Mesenchymal stem cell (in vitro differentiated cells and primary cell): ENCODE data around the gene DDX42.

Source experiments
- DNase-seq: peaks from one replicate; pipeline ENCODE4 v3.0.0-alpha.2; 2013
- H2AFZ ChIP-seq: one replicate; pipeline ENCODE4 v1.6.1; 2013; ENCODE audit warnings: low read depth, mild to moderate bottlenecking, control low read depth, inconsistent platforms, low read length, moderate library complexity
- H2AK5ac ChIP-seq: 2 replicates; pipeline ENCODE4 v1.6.1; 2013; ENCODE audit warnings: low read length, moderate library complexity, mild to moderate bottlenecking, inconsistent platforms; ENCODE audit not compliant: severe bottlenecking
- H2BK120ac ChIP-seq: one replicate; pipeline ENCODE4 v1.6.1; 2013; ENCODE audit warnings: low read depth, mild to moderate bottlenecking, inconsistent platforms, low read length, moderate library complexity
- H2BK12ac ChIP-seq, 2 experiments: one replicate each; pipeline ENCODE4 v1.6.1; 2013; ENCODE audit warnings: inconsistent platforms in 2 of 2, low read length in 2 of 2, mild to moderate bottlenecking in 2 of 2, moderate library complexity in 2 of 2, control low read depth in 1 of 2
- H2BK15ac ChIP-seq: one replicate; pipeline ENCODE4 v1.6.1; 2013; ENCODE audit warnings: mild to moderate bottlenecking, low read depth, inconsistent platforms; ENCODE audit not compliant: poor library complexity, severe bottlenecking
- H2BK5ac ChIP-seq: 2 replicates; pipeline ENCODE4 v1.6.1; 2013; ENCODE audit warnings: low read depth, mild to moderate bottlenecking, low read length, control low read depth, inconsistent platforms; ENCODE audit not compliant: poor library complexity, severe bottlenecking
- H3K14ac ChIP-seq, 2 experiments: one replicate each; pipeline ENCODE4 v1.6.1; 2013; ENCODE audit warnings: inconsistent platforms in 2 of 2, low read length in 2 of 2, control low read depth in 1 of 2, mild to moderate bottlenecking in 1 of 2, moderate library complexity in 1 of 2
- H3K18ac ChIP-seq, 2 experiments: one replicate each; pipeline ENCODE4 v1.6.1; 2013; ENCODE audit warnings: inconsistent platforms in 2 of 2, low read length in 2 of 2, control low read depth in 1 of 2, low read depth in 1 of 2, mild to moderate bottlenecking in 1 of 2
- H3K23ac ChIP-seq, 2 experiments: one replicate each; pipeline ENCODE4 v1.6.1; 2013; ENCODE audit warnings: inconsistent platforms in 2 of 2, low read length in 2 of 2, mild to moderate bottlenecking in 2 of 2, moderate library complexity in 2 of 2, control low read depth in 1 of 2
- H3K27ac ChIP-seq: 2 replicates; pipeline ENCODE4 v1.5.1; 2013; ENCODE audit warnings: mild to moderate bottlenecking, moderate library complexity, low read length, control low read depth, inconsistent platforms; ENCODE audit not compliant: poor library complexity, severe bottlenecking
- H3K27me3 ChIP-seq, 2 experiments: 2 replicates each; pipeline versions ENCODE4 v1.6.1 to v1.7.0; 2013; ENCODE audit warnings: low read length in 2 of 2, mild to moderate bottlenecking in 2 of 2, moderate library complexity in 2 of 2, control low read depth in 1 of 2, inconsistent platforms in 1 of 2; ENCODE audit not compliant: control insufficient read depth in 1 of 2, insufficient read depth in 1 of 2
- H3K36me3 ChIP-seq, 2 experiments: 2 replicates each; pipeline versions ENCODE4 v1.6.1 to v1.7.0; 2013; ENCODE audit warnings: low read length in 2 of 2, control low read depth in 1 of 2, inconsistent platforms in 1 of 2, low read depth in 1 of 2, mild to moderate bottlenecking in 1 of 2; ENCODE audit not compliant: insufficient read depth in 2 of 2, control insufficient read depth in 1 of 2
- H3K4ac ChIP-seq, 2 experiments: one replicate each; pipeline ENCODE4 v1.6.1; 2013; ENCODE audit warnings: inconsistent platforms in 2 of 2, low read length in 2 of 2, mild to moderate bottlenecking in 2 of 2, moderate library complexity in 2 of 2, control low read depth in 1 of 2, low read depth in 1 of 2
- H3K4me1 ChIP-seq: 2 replicates; pipeline ENCODE4 v1.6.1; 2013; ENCODE audit warnings: low read depth, low read length, control low read depth; ENCODE audit not compliant: control insufficient read depth, insufficient read depth
- H3K4me2 ChIP-seq: 2 replicates; pipeline ENCODE4 v1.6.1; 2013; ENCODE audit warnings: low read length, mild to moderate bottlenecking, inconsistent platforms; ENCODE audit not compliant: poor library complexity, severe bottlenecking
- H3K4me3 ChIP-seq, 2 experiments: 2 replicates each; pipeline versions ENCODE4 v1.5.1 to v1.7.0; 2013; ENCODE audit warnings: low read length in 2 of 2, mild to moderate bottlenecking in 2 of 2, control low read depth in 1 of 2, low read depth in 1 of 2; ENCODE audit not compliant: insufficient read depth in 1 of 2
- H3K79me1 ChIP-seq: replicated peaks from 2 replicates; pipeline ENCODE4 v1.6.1; 2013; ENCODE audit warnings: mild to moderate bottlenecking, control low read depth, low read length, inconsistent platforms; ENCODE audit not compliant: poor library complexity, severe bottlenecking
- H3K9ac ChIP-seq: 2 replicates; pipeline ENCODE4 v1.7.0; 2013; ENCODE audit warnings: mild to moderate bottlenecking, low read length, moderate library complexity
- H3K9me3 ChIP-seq: 2 replicates; pipeline ENCODE4 v1.7.0; 2013; ENCODE audit warnings: mild to moderate bottlenecking, low read length; ENCODE audit not compliant: control insufficient read depth
- H4K8ac ChIP-seq: one replicate; pipeline ENCODE4 v1.6.1; 2013; ENCODE audit warnings: inconsistent platforms, mild to moderate bottlenecking, low read length, moderate library complexity
- H4K91ac ChIP-seq: one replicate; pipeline ENCODE4 v1.6.1; 2013; ENCODE audit warnings: mild to moderate bottlenecking, low read length, inconsistent platforms
- whole genome bisulfite sequencing: methylation state at CpG from one replicate; pipeline ENCODE4 v1.1.7; 2013; ENCODE audit warnings: mixed read lengths; 5-methylcytosine and 5-hydroxymethylcytosine counted together

The DDX42 gene

DNA sequence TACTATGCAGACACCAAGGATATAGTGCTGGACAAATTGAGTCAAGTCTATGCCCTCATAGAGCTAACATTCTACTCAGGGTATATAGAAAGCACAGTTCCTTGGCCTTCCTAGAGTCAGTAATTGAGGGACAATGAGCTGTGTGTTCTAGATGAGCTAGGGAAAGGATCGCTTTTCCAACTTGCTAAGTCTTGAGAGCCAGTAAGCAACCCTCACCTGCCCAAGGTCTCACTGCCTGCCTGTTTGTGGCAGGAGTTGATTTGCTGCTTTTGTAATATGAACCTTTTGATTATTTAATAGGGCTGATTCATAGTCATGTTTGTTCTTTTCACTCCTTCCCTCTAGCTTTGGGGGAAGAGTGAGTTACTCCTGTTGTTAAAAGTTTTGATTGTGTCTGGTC lies 6.5 kb downstream of the DDX42 start:
- Histone ChIP-seq H2BK15ac (no peak overlapping the region), H3K4me2 (no peak overlapping the region), H2BK5ac (no peak overlapping the region), H3K9me3 (no peaks in the 10 kb centered on the region), H3K4ac (no peak overlapping the region), H2BK12ac (no peak overlapping the region), H2BK120ac (no peak overlapping the region), H2AK5ac (no peak overlapping the region), H2AFZ (no peak overlapping the region), H3K27ac (no peak overlapping the region), H3K23ac (no peak overlapping the region), H3K4me1 (peaks cover 11% of the 10 kb centered on the region), H3K18ac (no peak overlapping the region), H3K79me1 (no peaks in the 10 kb centered on the region), H4K91ac (no peak overlapping the region), H3K27me3 (no peaks in the 10 kb centered on the region), H4K8ac (no peak overlapping the region), H3K4me3 (no peak overlapping the region), H3K36me3 (peaks cover 13 to 61% of the 10 kb centered on the region in 2 experiments), H3K9ac (peak overlapping the region; percentile 33), H3K14ac (no peak overlapping the region)
- 100% methylated on average over 1 of the region's 1 CpG for WGBS
- DNase-seq: peak; percentile 24

GRCh38 chr17:63780928-63781327 lies 7.0 kb downstream of the DDX42 start:
- WGBS: 100% methylated on average over 2 of the region's 4 CpGs
- Histone ChIP-seq H4K91ac (no peak overlapping the region), H2BK12ac (no peak overlapping the region), H3K79me1 (no peaks in the 10 kb centered on the region), H4K8ac (no peak overlapping the region), H3K27me3 (no peaks in the 10 kb centered on the region), H3K36me3 (peaks cover 13 to 60% of the 10 kb centered on the region in 2 experiments), H3K4me3 (no peak overlapping the region), H2BK120ac (no peak overlapping the region), H3K18ac (no peak overlapping the region), H3K27ac (no peak overlapping the region), H3K23ac (no peak overlapping the region), H3K9me3 (no peaks in the 10 kb centered on the region), H2BK5ac (no peak overlapping the region), H3K14ac (no peak overlapping the region), H2BK15ac (no peak overlapping the region), H3K4me1 (peaks cover 11% of the 10 kb centered on the region), H3K9ac (peak overlapping the region; percentile 33), H2AFZ (no peak overlapping the region), H3K4ac (no peak overlapping the region), H3K4me2 (no peak overlapping the region), H2AK5ac (no peak overlapping the region)
- no peak for DNase-seq

DNA sequence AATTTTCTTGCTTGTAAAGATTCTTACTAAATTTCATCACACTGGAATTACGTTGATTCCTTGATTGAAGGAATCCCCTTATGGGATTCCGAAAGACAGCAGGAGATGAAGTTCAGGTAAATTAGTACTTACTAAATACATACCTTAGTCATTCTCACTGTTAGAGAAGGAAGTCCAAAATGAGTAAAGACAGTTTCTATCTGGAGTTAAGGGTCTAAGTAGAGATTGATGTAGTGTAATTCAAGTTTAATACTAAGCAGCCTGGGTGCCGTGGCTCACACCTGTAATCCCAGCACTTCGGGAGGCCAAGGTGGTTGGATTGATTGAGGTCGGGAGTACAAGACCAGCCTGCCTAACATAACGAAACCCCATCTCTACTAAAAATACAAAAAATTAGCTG lies 9.6 kb downstream of the DDX42 start:
- Histone ChIP-seq H2BK15ac (no peak overlapping the region), H3K79me1 (no peaks in the 10 kb centered on the region)

GRCh38 chr17:63785556-63785955 lies 11.6 kb downstream of the DDX42 start:
- H2AFZ ChIP-seq: no peak overlapping the region
- no peak overlapping the region for H3K14ac ChIP-seq
- no peak overlapping the region for H2AK5ac ChIP-seq
- H3K27me3 ChIP-seq: no peaks in the 10 kb centered on the region
- no peak overlapping the region for H3K4ac ChIP-seq
- no peak overlapping the region for H3K4me3 ChIP-seq
- DNase-seq: peak; percentile 33
- H3K23ac ChIP-seq: no peak overlapping the region
- H3K9me3 ChIP-seq: no peaks in the 10 kb centered on the region
- H2BK5ac ChIP-seq: no peak overlapping the region
- no peak overlapping the region for H3K18ac ChIP-seq
- H2BK15ac ChIP-seq: no peak overlapping the region
- H4K91ac ChIP-seq: no peak overlapping the region
- H3K9ac ChIP-seq: peak overlapping the region; percentile 32
- peaks cover 4% of the 10 kb centered on the region for H3K79me1 ChIP-seq
- peaks cover 28 to 61% of the 10 kb centered on the region in 2 experiments for H3K36me3 ChIP-seq
- no peak overlapping the region for H4K8ac ChIP-seq
- H2BK120ac ChIP-seq: no peak overlapping the region
- no CpG with 5 or more reads among the region's 1 CpG for WGBS
- no peak overlapping the region for H3K27ac ChIP-seq
- peaks cover 5% of the 10 kb centered on the region for H3K4me1 ChIP-seq
- no peak overlapping the region for H3K4me2 ChIP-seq
- no peak overlapping the region for H2BK12ac ChIP-seq

More for the DNA sequence above, 9.6 kb downstream of the DDX42 start:
- H3K9me3 ChIP-seq: no peaks in the 10 kb centered on the region
- H4K8ac ChIP-seq: no peak overlapping the region
- no peak for DNase-seq
- no peak overlapping the region for H4K91ac ChIP-seq
- H3K4me3 ChIP-seq: no peak overlapping the region
- no peaks in the 10 kb centered on the region for H3K27me3 ChIP-seq
- H3K4me1 ChIP-seq: peaks cover 9% of the 10 kb centered on the region
- no peak overlapping the region for H3K18ac ChIP-seq
- H2BK12ac ChIP-seq: no peak overlapping the region
- no peak overlapping the region for H3K23ac ChIP-seq
- H3K4me2 ChIP-seq: no peak overlapping the region
- no peak overlapping the region for H3K9ac ChIP-seq
- no peak overlapping the region for H3K14ac ChIP-seq
- H3K36me3 ChIP-seq: peaks cover 20 to 59% of the 10 kb centered on the region in 2 experiments
- no peak overlapping the region for H2BK5ac ChIP-seq
- H2AFZ ChIP-seq: no peak overlapping the region
- H3K27ac ChIP-seq: no peak overlapping the region
- no peak overlapping the region for H3K4ac ChIP-seq
- WGBS: 94% methylated on average over 4 of the region's 6 CpGs
- no peak overlapping the region for H2AK5ac ChIP-seq
- no peak overlapping the region for H2BK120ac ChIP-seq
